HEK293 (cell line): Measurements from ENCODE around the gene KCNMB1.

Source experiments
- CTCF ChIP-seq: fragments of 450-650 bp; formaldehyde crosslinking; IDR thresholded peaks from 2 replicates; pipeline ENCODE4 v1.5.1; 2016; ENCODE audit warnings: missing biosample characterization, missing genetic modification characterization
- GFI1B ChIP-seq: fragments of 450-650 bp; formaldehyde crosslinking; IDR thresholded peaks from 2 replicates; pipeline ENCODE4 v1.5.1; 2016; ENCODE audit warnings: missing biosample characterization, missing genetic modification characterization
- REST ChIP-seq: fragments of 450-650 bp; formaldehyde crosslinking; IDR thresholded peaks from 2 replicates; pipeline ENCODE4 v1.5.1; 2016; ENCODE audit warnings: missing biosample characterization, missing genetic modification characterization
- SP2 ChIP-seq: fragments of 450-650 bp; formaldehyde crosslinking; IDR thresholded peaks from 2 replicates; pipeline ENCODE4 v1.5.1; 2016; ENCODE audit warnings: missing biosample characterization, missing genetic modification characterization
- ZBTB6 ChIP-seq: fragments of 450-650 bp; formaldehyde crosslinking; IDR thresholded peaks from 2 replicates; pipeline ENCODE4 v1.5.1; 2017; ENCODE audit warnings: missing biosample characterization, missing genetic modification characterization
- ZBTB8A ChIP-seq: fragments of 450-650 bp; formaldehyde crosslinking; IDR thresholded peaks from 2 replicates; pipeline ENCODE4 v1.5.1; 2016; ENCODE audit warnings: missing biosample characterization, missing genetic modification characterization
- ZNF133 ChIP-seq: fragments of 450-650 bp; formaldehyde crosslinking; IDR thresholded peaks from 2 replicates; pipeline ENCODE4 v1.5.1; 2016; ENCODE audit warnings: missing biosample characterization, missing genetic modification characterization
- ZNF140 ChIP-seq: fragments of 450-650 bp; formaldehyde crosslinking; IDR thresholded peaks from 2 replicates; pipeline ENCODE4 v1.5.1; 2016; ENCODE audit warnings: missing biosample characterization, missing genetic modification characterization
- ZNF48 ChIP-seq: fragments of 450-650 bp; formaldehyde crosslinking; IDR thresholded peaks from 2 replicates; pipeline ENCODE4 v1.5.1; 2016; ENCODE audit warnings: missing biosample characterization, missing genetic modification characterization
- ZNF555 ChIP-seq: fragments of 450-650 bp; formaldehyde crosslinking; conservative IDR thresholded peaks from 2 replicates; pipeline ENCODE4 v1.5.1; 2017; ENCODE audit warnings: missing biosample characterization, mild to moderate bottlenecking, missing genetic modification characterization, inconsistent platforms
- ZNF600 ChIP-seq: fragments of 450-650 bp; formaldehyde crosslinking; IDR thresholded peaks from 2 replicates; pipeline ENCODE4 v1.5.1; 2016; ENCODE audit warnings: missing biosample characterization, missing genetic modification characterization
- ZNF670 ChIP-seq: fragments of 450-650 bp; formaldehyde crosslinking; IDR thresholded peaks from 2 replicates; pipeline ENCODE4 v1.5.1; 2016; ENCODE audit warnings: missing biosample characterization, missing genetic modification characterization, low read depth
- TF ChIP-seq, protein P1 (sequence below): fragments of 450-650 bp; formaldehyde crosslinking; optimal IDR thresholded peaks from 2 replicates; pipeline ENCODE3; 2016; ENCODE audit warnings: missing biosample characterization, mild to moderate bottlenecking, missing genetic modification characterization

- TF ChIP-seq CTCF (tag by site-specific recombination) (no peak), ZBTB8A (no peak), ZNF48 (no peak), REST (tag by site-specific recombination) (no peak), ZNF600 (tag by site-specific recombination) (no peak), ZBTB6 (tag by site-specific recombination) (no peak), ZNF555 (no peak), ZNF140 (tag by site-specific recombination) (no peak), GFI1B (tag by site-specific recombination) (no peak), SP2 (tag by site-specific recombination) (no peak), ZNF670 (tag by site-specific recombination) (no peak), ZNF133 (no peak)
- TF ChIP-seq, protein P1, sequence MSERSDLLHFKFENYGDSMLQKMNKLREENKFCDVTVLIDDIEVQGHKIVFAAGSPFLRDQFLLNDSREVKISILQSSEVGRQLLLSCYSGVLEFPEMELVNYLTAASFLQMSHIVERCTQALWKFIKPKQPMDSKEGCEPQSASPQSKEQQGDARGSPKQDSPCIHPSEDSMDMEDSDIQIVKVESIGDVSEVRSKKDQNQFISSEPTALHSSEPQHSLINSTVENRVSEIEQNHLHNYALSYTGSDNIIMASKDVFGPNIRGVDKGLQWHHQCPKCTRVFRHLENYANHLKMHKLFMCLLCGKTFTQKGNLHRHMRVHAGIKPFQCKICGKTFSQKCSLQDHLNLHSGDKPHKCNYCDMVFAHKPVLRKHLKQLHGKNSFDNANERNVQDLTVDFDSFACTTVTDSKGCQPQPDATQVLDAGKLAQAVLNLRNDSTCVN (tag by site-specific recombination), result no peak
Observed at GRCh38 chr5:170436335-170436734, 47.2 kb upstream of the KCNMB1 start.
